Keratinocyte (primary cell): Measurements from ENCODE around the gene CAST. TPM values are rescaled to one million over a fixed set of nuclear protein-coding genes. Genes with fewer than 3 reads are reported as not detected.
A peak's percentile ranks its signal among the peaks of the same experiment; 100 is the strongest.

Source experiments
- DNase-seq: peaks from one replicate; pipeline ENCODE4 v3.0.0-alpha.2; 2011; ENCODE audit warnings: low read depth, missing footprints, low spot score
- FAIRE-seq: peaks from 2 replicates; lab custom pipeline; 2011; peaks lifted over from hg19 to GRCh38; lab: Jason Lieb, UNC
- H2AFZ ChIP-seq: 2 replicates; pipeline ENCODE4 v1.6.0; 2012; ENCODE audit warnings: low read length, control low read depth, inconsistent platforms; ENCODE audit not compliant: control insufficient read depth
- H3K27ac ChIP-seq: 2 replicates; pipeline ENCODE4 v1.5.1; 2011; ENCODE audit warnings: low read length; ENCODE audit not compliant: control insufficient read depth, insufficient read depth
- H3K27me3 ChIP-seq: 3 replicates; pipeline ENCODE4 v1.6.0; 2011; ENCODE audit warnings: low read length; ENCODE audit not compliant: control insufficient read depth, insufficient read depth; ENCODE audit errors: extremely low read depth
- H3K36me3 ChIP-seq, 2 experiments: 2 replicates in 1 of 2; 3 replicates in 1 of 2; pipeline ENCODE4 v1.5.1; 2011; ENCODE audit warnings: low read length in 2 of 2, mild to moderate bottlenecking in 1 of 2; ENCODE audit not compliant: control insufficient read depth in 2 of 2, insufficient read depth in 2 of 2; ENCODE audit errors: extremely low read depth in 1 of 2
- H3K4me1 ChIP-seq: 3 replicates; pipeline ENCODE4 v1.5.1; 2011; ENCODE audit warnings: low read length; ENCODE audit not compliant: control insufficient read depth, insufficient read depth; ENCODE audit errors: extremely low read depth
- H3K4me2 ChIP-seq: 3 replicates; pipeline ENCODE4 v1.6.0; 2011; ENCODE audit warnings: low read depth, low read length; ENCODE audit not compliant: control insufficient read depth, insufficient read depth; ENCODE audit errors: extremely low read depth
- H3K4me3 ChIP-seq, 3 experiments: fragments of 200-600 bp in 1 of 3; sonication (generic) in 1 of 3; 2 replicates in 2 of 3; 3 replicates in 1 of 3; pipeline ENCODE4 v1.5.1; 2011 to 2016; ENCODE audit warnings: low read length in 3 of 3, mild to moderate bottlenecking in 3 of 3, control low read depth in 2 of 3, inconsistent platforms in 1 of 3, low read depth in 1 of 3, mixed read lengths in 1 of 3, mixed run types in 1 of 3, moderate library complexity in 1 of 3; ENCODE audit not compliant: control insufficient read depth in 2 of 3, insufficient read depth in 2 of 3; ENCODE audit errors: extremely low read depth in 1 of 3
- H3K79me2 ChIP-seq: 2 replicates; pipeline ENCODE4 v1.6.0; 2012; ENCODE audit warnings: low read length; ENCODE audit not compliant: control insufficient read depth, insufficient read depth
- H3K9ac ChIP-seq: 3 replicates; pipeline ENCODE4 v1.6.0; 2011; ENCODE audit warnings: low read length; ENCODE audit not compliant: control insufficient read depth, insufficient read depth; ENCODE audit errors: extremely low read depth
- H3K9me1 ChIP-seq: 3 replicates; pipeline ENCODE4 v1.6.0; 2011; ENCODE audit warnings: low read length; ENCODE audit not compliant: control insufficient read depth, insufficient read depth; ENCODE audit errors: extremely low read depth
- H3K9me3 ChIP-seq: 2 replicates; pipeline ENCODE4 v1.5.1; 2012; ENCODE audit warnings: low read depth, low read length; ENCODE audit not compliant: control insufficient read depth
- H4K20me1 ChIP-seq: 3 replicates; pipeline ENCODE4 v1.6.0; 2011; ENCODE audit warnings: low read length; ENCODE audit not compliant: control insufficient read depth, insufficient read depth; ENCODE audit errors: extremely low read depth
- EZH2 ChIP-seq: IDR thresholded peaks from one replicate; pipeline ENCODE4 v1.6.1; 2012; ENCODE audit warnings: inconsistent platforms, mild to moderate bottlenecking, low read length, moderate library complexity
- dilution Hi-C: fragments of 300-500 bp; cut with MboI; formaldehyde crosslinking; loops from one replicate; pipeline ENCODE4 v1.7.0; 2020; ENCODE audit warnings: low sequenced_read_pairs; ENCODE audit not compliant: extremely low pct_ligation_motif_present
- polyA plus RNA-seq, 5 experiments: library from polyadenylated mRNA; depleted of rRNA in 3 of 5; stranded (reverse) in 3 of 5; stranded (forward) in 1 of 5; unstranded in 1 of 5; fragments of >200 nt; gene quantifications; 1 replicate in 1 of 5; 2 replicates in 3 of 5; 3 replicates in 1 of 5; pipeline versions ENCODE4 v1.2.1 to v1.2.3, GENCODE V29; 2011 to 2012; ENCODE audit warnings: missing spikeins in 2 of 5, low read depth in 1 of 5, low replicate concordance in 1 of 5
- TF ChIP-seq, protein P1 (sequence below), 3 experiments: IDR thresholded peaks in 1 of 3; conservative IDR thresholded peaks in 1 of 3; optimal IDR thresholded peaks in 1 of 3; 2 replicates in 2 of 3; 3 replicates in 1 of 3; pipeline versions ENCODE3 to v1.5.1; 2011; ENCODE audit warnings: low read length in 3 of 3, mild to moderate bottlenecking in 3 of 3, moderate library complexity in 2 of 3, control low read depth in 1 of 3, inconsistent platforms in 1 of 3; ENCODE audit not compliant: insufficient read depth in 2 of 3; ENCODE audit errors: extremely low read depth in 1 of 3

The CAST gene
- polyA plus RNA-seq, 1 donor (not counting 4 experiments of a cell fraction or from before 2014, with no cell fraction given): 238 TPM

DNA sequence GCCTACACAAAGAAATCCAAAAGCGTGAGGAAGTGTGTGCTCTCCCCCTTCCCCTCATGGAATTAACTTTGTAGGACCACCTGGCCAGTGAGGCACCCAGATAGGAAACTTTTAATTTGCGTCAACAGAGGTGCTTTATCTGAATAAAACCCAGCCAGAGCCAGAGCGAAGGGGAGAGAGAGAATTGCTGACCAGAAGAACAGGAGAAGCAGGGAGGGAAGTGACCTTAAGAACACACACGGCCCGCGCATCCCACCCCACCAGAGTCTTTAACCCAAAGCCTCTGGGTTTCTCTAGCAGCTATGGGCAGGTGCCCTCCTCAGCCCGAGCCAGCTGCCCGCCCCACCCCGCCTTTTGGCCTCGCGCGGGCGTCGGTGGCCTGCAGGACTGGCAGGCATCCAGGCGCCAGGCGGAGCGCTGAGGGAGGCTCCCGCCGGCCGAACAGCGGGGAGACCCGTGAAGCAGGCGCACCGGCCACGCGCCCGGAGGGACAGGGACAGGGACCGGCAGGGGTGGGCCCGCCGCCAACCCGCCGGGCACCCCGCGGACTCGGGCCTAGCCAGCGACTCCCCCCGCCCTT lies 145.0 kb downstream of the CAST start:
- peak overlapping the region; percentile 92 for H3K27ac ChIP-seq
- H2AFZ ChIP-seq: peak overlapping the region; percentile 67
- TF ChIP-seq, protein P1, sequence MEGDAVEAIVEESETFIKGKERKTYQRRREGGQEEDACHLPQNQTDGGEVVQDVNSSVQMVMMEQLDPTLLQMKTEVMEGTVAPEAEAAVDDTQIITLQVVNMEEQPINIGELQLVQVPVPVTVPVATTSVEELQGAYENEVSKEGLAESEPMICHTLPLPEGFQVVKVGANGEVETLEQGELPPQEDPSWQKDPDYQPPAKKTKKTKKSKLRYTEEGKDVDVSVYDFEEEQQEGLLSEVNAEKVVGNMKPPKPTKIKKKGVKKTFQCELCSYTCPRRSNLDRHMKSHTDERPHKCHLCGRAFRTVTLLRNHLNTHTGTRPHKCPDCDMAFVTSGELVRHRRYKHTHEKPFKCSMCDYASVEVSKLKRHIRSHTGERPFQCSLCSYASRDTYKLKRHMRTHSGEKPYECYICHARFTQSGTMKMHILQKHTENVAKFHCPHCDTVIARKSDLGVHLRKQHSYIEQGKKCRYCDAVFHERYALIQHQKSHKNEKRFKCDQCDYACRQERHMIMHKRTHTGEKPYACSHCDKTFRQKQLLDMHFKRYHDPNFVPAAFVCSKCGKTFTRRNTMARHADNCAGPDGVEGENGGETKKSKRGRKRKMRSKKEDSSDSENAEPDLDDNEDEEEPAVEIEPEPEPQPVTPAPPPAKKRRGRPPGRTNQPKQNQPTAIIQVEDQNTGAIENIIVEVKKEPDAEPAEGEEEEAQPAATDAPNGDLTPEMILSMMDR (optimal IDR thresholded peaks at IDR 0.05 in 1 of 3, IDR thresholded peaks at IDR 0.05 in 1 of 3, conservative IDR thresholded peaks at IDR 0.05 in 1 of 3; ENCODE audit: extremely low read depth in 1 of 3, insufficient read depth in 2 of 3, low read length in 3 of 3): no peak
- no peak for TF ChIP-seq EZH2
- no peaks in the 10 kb centered on the region for H4K20me1 ChIP-seq
- no peaks in the 10 kb centered on the region for H3K27me3 ChIP-seq
- FAIRE-seq (no peak), DNase-seq (no peak)
- H3K9me3 ChIP-seq: no peaks in the 10 kb centered on the region
- H3K36me3 ChIP-seq: peaks cover 0 to 2% of the 10 kb centered on the region in 2 experiments
- H3K9ac ChIP-seq: peak overlapping the region; percentile 96
- H3K79me2 ChIP-seq: peaks cover 16% of the 10 kb centered on the region
- H3K9me1 ChIP-seq: no peaks in the 10 kb centered on the region
- peak overlapping the region; percentile 94 for H3K4me2 ChIP-seq
- dilution Hi-C loops: no loop called here
- H3K4me3 ChIP-seq: peak overlapping the region; percentile 57 to 75 (median 67)
- peaks cover 22% of the 10 kb centered on the region for H3K4me1 ChIP-seq

DNA sequence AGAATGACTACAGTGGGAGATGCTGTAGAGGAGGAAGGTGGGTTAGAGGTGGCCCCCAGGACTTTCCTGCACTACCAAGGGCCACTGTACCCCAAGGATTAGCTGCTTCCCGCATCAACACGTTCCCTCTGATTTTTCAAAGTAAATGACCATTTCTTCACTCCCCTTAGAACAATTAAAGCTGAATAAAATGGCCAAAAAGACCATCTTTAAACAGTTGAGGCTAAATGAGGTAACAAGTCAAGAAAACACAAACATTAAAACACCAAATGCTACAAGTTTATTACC lies 146.3 kb downstream of the CAST start:
- no peak for TF ChIP-seq EZH2
- TF ChIP-seq, protein P1 (optimal IDR thresholded peaks at IDR 0.05 in 1 of 3, IDR thresholded peaks at IDR 0.05 in 1 of 3, conservative IDR thresholded peaks at IDR 0.05 in 1 of 3; ENCODE audit: extremely low read depth in 1 of 3, insufficient read depth in 2 of 3, low read length in 3 of 3): no peak
- Histone ChIP-seq H3K27ac (peak overlapping the region; percentile 92), H3K79me2 (peaks cover 12% of the 10 kb centered on the region), H3K36me3 (no peaks in the 10 kb centered on the region), H4K20me1 (no peaks in the 10 kb centered on the region), H3K4me1 (peaks cover 22% of the 10 kb centered on the region), H3K9me1 (no peaks in the 10 kb centered on the region), H3K9ac (peak overlapping the region; percentile 96), H3K9me3 (no peaks in the 10 kb centered on the region), H2AFZ (peak overlapping the region; percentile 97), H3K4me2 (peak overlapping the region; percentile 94), H3K4me3 (peak overlapping the region; percentile 57 to 75 (median 67)), H3K27me3 (no peaks in the 10 kb centered on the region)
- no peak for DNase-seq
- FAIRE-seq: no peak
- dilution Hi-C loops: no loop called here
